Measurements from ENCODE around the gene AGR2.

- TF ChIP-seq EZH2 (IDR thresholded peaks at IDR 0.05; ENCODE audit: low read depth) = no peak
- TF ChIP-seq, protein P1, sequence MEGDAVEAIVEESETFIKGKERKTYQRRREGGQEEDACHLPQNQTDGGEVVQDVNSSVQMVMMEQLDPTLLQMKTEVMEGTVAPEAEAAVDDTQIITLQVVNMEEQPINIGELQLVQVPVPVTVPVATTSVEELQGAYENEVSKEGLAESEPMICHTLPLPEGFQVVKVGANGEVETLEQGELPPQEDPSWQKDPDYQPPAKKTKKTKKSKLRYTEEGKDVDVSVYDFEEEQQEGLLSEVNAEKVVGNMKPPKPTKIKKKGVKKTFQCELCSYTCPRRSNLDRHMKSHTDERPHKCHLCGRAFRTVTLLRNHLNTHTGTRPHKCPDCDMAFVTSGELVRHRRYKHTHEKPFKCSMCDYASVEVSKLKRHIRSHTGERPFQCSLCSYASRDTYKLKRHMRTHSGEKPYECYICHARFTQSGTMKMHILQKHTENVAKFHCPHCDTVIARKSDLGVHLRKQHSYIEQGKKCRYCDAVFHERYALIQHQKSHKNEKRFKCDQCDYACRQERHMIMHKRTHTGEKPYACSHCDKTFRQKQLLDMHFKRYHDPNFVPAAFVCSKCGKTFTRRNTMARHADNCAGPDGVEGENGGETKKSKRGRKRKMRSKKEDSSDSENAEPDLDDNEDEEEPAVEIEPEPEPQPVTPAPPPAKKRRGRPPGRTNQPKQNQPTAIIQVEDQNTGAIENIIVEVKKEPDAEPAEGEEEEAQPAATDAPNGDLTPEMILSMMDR (conservative IDR thresholded peaks at IDR 0.05) = no peak
Measured at GRCh38 chr7:16810112-16810511, 5.3 kb upstream of the AGR2 start.

All from PC-9 (cell line).